ENCODE results near the gene UBE3B.
"Not testable (repeated sequence)": the region's sequence is repeated elsewhere in the genome, so short reads cannot be mapped to it uniquely, and the experiment has no call there.

UBE3B gene

DNA sequence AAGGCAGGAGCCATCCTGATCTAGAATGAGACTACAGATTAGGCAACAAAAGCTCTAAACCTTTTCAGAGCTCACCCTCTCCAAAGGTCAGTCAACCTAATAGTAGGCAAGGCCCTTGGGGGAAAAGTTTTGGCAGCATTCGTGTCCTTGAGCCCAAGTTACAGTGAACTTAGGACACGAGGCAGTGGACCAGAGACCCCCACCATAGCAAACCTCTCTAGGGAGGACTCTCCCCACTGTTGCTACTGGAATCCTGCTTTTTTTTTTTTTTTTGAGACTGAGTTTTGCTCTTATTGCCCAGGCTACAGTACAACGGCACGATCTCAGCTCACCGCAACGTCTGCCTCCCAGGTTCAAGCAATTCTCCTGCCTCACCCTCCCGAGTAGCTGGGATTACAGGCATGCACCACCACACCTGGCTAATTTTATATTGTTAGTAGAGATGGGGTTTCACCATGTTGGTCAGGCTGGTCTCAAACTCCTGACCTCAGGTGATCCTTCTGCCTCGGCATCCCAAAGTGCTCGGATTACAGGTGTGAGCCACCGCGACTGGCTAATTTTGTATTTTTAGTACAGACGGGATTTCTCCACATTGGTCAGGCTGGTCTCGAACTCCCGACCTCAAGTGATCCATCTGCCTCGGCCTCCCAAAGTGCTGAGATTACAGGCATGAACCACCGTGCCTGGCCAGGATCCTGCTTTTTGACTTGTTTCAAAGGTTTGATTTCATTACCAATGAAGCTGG is 3.7 kb upstream of the UBE3B start:
- not testable (repeated sequence) for DNase-seq (ENCODE audit: low spot score)

DNA sequence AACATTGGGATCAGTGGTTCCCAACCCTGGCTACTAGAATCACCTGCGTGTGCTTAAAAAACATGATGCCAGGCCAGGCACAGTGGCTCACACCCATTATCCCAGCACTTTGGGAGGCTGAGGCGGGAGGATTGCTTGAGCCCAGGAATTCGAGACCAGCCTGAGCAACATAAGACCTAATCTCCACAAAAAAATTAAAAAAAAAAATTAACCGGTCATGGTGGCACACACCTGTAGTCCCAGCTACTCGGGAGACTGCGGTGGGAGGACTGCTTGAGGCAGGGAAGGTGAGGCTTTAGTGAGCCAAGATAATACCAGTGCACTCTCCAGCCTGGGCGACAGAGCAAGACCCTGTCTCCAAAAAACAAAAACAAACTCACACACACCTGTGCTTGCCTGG is 2.3 kb upstream of the UBE3B start:
- DNase-seq (ENCODE audit: low spot score): no peak

DNA sequence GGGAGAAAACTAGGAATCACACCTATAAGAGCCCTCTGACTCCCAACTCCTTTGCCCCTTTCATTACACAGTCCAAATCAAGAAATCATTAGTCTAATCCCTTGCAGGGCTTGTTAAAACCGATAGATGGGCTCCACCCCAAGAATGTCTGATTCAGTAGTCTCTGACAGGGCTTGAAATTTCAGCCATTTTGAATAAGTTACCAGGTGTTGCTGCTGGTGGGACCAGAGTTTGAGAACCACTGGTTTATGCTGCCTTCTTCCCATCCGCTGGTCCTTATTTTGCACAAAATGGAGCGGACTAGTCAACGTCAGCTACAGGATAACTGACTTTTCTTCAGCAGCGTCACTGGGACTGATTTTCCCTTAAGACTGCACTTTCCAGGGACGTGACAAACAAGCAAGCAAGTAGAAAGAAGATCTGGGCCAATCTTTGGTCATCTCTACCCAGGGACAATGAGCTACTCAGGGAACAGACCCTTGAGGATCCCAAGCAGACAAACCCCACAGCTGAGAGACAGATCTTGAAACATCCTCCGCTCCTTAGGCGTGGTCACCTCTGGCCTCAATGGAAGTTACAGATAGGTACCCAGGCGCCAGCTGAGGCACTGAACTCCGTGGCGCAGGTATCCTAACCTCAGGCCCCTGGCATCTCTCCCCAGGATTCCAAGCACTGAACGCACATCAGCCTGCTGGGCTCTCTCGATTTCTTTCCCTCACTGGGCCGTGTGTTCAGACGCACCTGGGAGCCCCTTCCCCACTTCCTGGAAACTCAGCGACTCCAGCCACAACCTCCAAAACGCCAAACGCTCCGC is 1.2 kb upstream of the UBE3B start:
- DNase-seq (ENCODE audit: low spot score): peak; percentile 8

DNA sequence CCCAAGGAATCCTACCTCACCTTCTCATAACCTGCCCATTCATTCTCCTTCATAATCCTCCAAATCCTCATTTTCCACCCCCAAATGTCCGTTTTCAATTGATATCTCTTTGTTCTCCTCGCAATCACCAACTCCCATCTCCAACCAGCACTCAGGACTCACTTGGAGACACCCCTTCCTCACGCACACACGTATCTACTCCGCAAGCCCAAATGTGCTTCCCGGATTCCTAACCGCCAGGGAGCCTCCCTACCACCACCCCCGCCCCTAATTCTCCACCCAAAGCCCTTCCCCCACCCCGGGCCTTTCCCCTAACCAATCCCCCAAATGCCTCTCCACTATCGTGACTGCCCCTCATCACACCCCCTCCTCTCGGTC is 638 bp upstream of the UBE3B start:
- DNase-seq (ENCODE audit: low spot score): no peak

- DNase-seq (ENCODE audit: low spot score): no peak
These were observed 505 bp downstream of the UBE3B start for GRCh38 chr12:109477963-109478315.

DNA sequence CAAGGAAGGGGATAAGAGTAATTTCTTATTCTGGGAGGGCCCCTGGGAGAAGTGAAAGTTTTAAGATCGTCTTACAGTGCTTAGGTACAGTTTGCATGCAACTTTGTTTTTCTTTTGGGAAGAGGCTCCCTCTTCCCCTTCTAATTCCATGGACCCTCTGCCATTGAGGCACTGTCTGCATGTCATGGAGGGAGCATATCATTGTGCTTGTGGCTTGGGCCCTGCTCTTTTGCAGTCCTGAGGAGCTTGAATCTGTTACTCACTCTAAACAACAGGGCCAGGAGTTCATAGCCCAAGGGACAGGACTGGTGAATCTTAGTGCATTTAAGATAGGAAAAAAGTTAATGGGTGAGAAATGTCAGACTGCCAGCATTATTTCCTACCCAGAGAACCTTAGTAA is 2.3 kb downstream of the UBE3B start:
- no peak for DNase-seq (ENCODE audit: low spot score)

- no peak for DNase-seq (ENCODE audit: low spot score)
These were observed 2.9 kb downstream of the UBE3B start for GRCh38 chr12:109480356-109480755.

GRCh38 chr12:109481863-109482262 is 4.4 kb downstream of the UBE3B start:
- no peak for DNase-seq (ENCODE audit: low spot score)

GRCh38 chr12:109482491-109482890 is 5.1 kb downstream of the UBE3B start:
- no peak for DNase-seq (ENCODE audit: low spot score)

DNA sequence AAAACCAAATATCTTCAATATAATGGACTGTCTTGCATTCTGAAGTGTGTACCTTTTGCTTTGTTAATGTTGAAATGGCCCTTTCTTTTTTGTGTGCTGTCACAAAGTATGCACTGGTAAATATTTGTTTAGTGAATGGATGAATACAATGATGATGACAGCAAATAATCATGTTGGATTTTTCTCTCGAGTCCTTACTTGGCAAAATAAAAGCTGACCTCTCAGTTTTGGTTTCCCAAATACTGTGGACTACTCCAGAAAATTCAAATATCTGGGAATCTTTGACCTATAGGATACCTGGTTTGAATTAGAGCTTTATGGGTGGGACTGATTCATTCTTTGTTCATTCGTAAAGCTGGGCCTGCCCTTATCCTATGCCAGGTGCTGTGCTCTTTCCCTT is 5.5 kb downstream of the UBE3B start:
- no peak for DNase-seq (ENCODE audit: low spot score)

- no peak for DNase-seq (ENCODE audit: low spot score)
These were observed 5.9 kb downstream of the UBE3B start for GRCh38 chr12:109483346-109483745.

DNA sequence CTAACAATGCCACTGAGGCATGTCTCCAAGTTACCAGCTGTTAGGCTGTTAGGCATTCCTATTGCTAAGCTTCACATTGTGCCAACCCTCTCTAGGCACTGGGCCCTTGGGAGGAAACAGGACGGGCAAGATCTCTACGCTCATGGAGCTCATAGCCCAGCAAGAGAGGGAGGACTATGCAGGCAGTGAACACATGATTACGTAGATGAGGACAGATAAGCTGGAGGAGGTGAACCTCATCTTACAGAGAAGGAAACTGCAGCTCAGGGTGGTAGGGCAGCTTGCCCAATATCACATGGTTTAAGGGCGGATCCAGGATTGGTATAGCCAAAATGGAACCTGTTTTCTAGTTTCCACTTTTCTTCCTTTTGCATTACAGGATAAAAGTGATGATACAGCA is 7.8 kb downstream of the UBE3B start:
- no peak for DNase-seq (ENCODE audit: low spot score)

GRCh38 chr12:109487181-109488050 is 10.0 kb downstream of the UBE3B start:
- no peak for DNase-seq (ENCODE audit: low spot score)

DNA sequence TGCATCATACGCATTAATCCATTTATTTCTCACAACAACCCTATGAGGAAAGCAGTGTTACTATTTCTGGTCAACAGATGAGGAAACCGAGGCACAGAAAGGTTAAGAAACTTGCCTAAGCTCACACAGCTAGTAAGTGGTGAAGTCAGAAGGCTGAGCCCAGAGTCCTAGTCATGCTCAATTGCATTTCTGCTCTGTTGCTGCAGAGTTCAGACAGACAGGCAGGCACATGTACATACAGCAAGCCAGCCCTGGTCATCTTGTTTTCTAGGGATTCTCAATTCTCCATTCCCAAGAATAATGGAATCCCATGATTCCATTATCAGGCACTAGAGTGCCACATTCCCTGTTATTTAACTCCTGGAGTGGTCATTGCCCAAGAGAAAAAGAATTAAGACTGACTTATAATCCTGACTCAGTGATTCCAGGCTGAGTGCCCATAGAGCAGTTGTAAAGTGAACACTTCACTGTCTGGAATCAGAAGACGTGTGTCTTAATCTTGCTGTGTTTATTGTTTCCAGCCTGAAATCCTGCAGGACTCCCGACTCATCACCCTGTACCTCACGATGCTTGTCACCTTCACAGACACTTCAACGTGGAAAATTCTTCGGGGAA is 10.7 kb downstream of the UBE3B start:
- no peak for DNase-seq (ENCODE audit: low spot score)

GRCh38 chr12:109489016-109489954 is 11.9 kb downstream of the UBE3B start:
- no peak for DNase-seq (ENCODE audit: low spot score)

GRCh38 chr12:109489955-109490565 is 12.6 kb downstream of the UBE3B start:
- DNase-seq (ENCODE audit: low spot score): no peak

DNA sequence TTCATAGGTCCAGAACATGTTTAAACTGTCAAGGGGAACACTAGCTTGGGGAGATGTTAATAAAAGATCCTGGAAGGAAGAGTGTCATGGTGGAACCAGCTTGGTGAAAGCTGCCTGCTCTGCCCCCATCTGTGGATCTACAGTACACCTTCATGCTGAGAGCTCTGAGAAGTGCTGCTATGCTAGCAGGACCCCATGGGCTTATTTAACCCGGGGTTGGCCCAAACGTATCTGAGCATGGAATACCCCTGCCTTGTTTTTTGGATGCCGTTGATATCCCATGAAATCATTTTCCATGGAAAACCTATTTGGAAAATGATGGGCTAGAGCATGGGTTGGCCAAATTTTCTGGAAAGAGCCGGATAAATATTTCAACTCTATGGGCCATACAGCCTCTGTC is 14.2 kb downstream of the UBE3B start:
- DNase-seq (ENCODE audit: low spot score): no peak

DNA sequence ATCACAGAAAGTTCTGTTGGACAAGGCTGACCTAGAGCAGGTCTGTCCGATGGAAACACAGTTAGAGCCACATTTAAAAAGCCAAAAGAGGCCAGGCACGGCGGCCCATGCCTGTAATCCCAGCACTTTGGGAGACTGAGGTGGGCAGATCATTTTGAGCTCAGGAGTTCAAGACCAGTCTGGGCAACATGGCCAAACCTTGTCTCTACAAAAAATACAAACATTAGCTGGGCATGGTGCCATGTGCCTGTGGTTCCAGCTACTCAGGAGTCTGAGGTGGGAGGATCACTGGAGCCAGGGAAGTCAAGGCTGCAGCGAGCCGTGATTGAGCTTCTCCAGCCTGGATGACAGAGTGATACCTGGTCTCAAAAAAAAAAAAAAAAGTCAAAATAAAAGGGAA is 14.9 kb downstream of the UBE3B start:
- DNase-seq (ENCODE audit: low spot score): no peak

GRCh38 chr12:109493090-109493489 is 15.7 kb downstream of the UBE3B start:
- no peak for DNase-seq (ENCODE audit: low spot score)

GRCh38 chr12:109493938-109494337 is 16.5 kb downstream of the UBE3B start:
- DNase-seq (ENCODE audit: low spot score): no peak

Data from hematopoietic multipotent progenitor cell treated with erythropoietin and hydrocortisone succinate and interleukin-3 and kit ligand, for 17 days (in vitro differentiated cells).